ENCODE measurements around the gene AOAH.

AOAH gene
- long read RNA-seq, donor 1: 0 reads
- long read RNA-seq, donor 2: 0 reads
- long read RNA-seq, donor 3, partial matches to known transcripts: 0 of 1 reads
- long read RNA-seq, donor 3, other reads (novel, unspliced or antisense): 0 of 1 reads
- long read RNA-seq, donor 4: 0 reads
- long read RNA-seq, donor 5: 0 reads
- long read RNA-seq, donor 6, partial matches to known transcripts: 0 of 1 reads
- long read RNA-seq, donor 6, other reads (novel, unspliced or antisense): 0 of 1 reads
- long read RNA-seq, donor 7: 0 reads
- long read RNA-seq, donor 8: 0 reads

- no peak for DNase-seq
Measured at GRCh38 chr7:36723951-36724664, at the start of gene AOAH. AOAH (minus strand) TSS chr7:36724494; CDS start chr7:36724148, 346 bp downstream.

- DNase-seq: no peak
Measured at GRCh38 chr7:36766451-36766850, 42.2 kb upstream of the AOAH start.

- DNase-seq: no peak
Measured at GRCh38 chr7:36765605-36766004, 41.3 kb upstream of the AOAH start.

GRCh38 chr7:36764929-36765328 is 40.6 kb upstream of the AOAH start:
- no peak for DNase-seq

GRCh38 chr7:36763132-36763816 is 39.0 kb upstream of the AOAH start:
- DNase-seq: no peak

- DNase-seq: no peak
Measured at GRCh38 chr7:36762394-36762793, 38.1 kb upstream of the AOAH start.

- DNase-seq: no peak
Measured at GRCh38 chr7:36761835-36762234, 37.5 kb upstream of the AOAH start.

GRCh38 chr7:36760856-36761762 is 36.8 kb upstream of the AOAH start:
- no peak for DNase-seq

- no peak for DNase-seq
Measured at GRCh38 chr7:36758879-36759278, 34.6 kb upstream of the AOAH start.

GRCh38 chr7:36755484-36755883 is 31.2 kb upstream of the AOAH start:
- DNase-seq: no peak

GRCh38 chr7:36752026-36752711 is 27.9 kb upstream of the AOAH start:
- DNase-seq: no peak

GRCh38 chr7:36750451-36750850 is 26.2 kb upstream of the AOAH start:
- DNase-seq: no peak

GRCh38 chr7:36749282-36749960 is 25.1 kb upstream of the AOAH start:
- DNase-seq: no peak

GRCh38 chr7:36748017-36748487 is 23.8 kb upstream of the AOAH start:
- no peak for DNase-seq

- no peak for DNase-seq
Measured at GRCh38 chr7:36747280-36748016, 23.2 kb upstream of the AOAH start.

GRCh38 chr7:36746347-36746746 is 22.1 kb upstream of the AOAH start:
- no peak for DNase-seq

- DNase-seq: no peak
Measured at GRCh38 chr7:36742911-36743775, 18.8 kb upstream of the AOAH start.

GRCh38 chr7:36741866-36742265 is 17.6 kb upstream of the AOAH start:
- no peak for DNase-seq

- DNase-seq: no peak
Measured at GRCh38 chr7:36739351-36739750, 15.1 kb upstream of the AOAH start.

Data from right kidney (tissue), 9 donors.